PC-9 (cell line): Measurements from ENCODE around the gene ST7. TPM values are rescaled to one million over a fixed set of nuclear protein-coding genes. Genes with fewer than 3 reads are reported as not detected.

Experiments
- BruUV-seq: library from RNA; stranded (reverse); fragments of 400-500 nt; replicated peaks from 2 replicates; lab custom pipeline; 2021; lab: Mats Ljungman, UMichigan
- CTCF ChIA-PET: fragments of 300-600 bp; sonication (Branson Sonifier 250); formaldehyde crosslinking; loops from one replicate; lab custom pipeline; 2022; ENCODE audit warnings: antibody characterized with exemption; lab: Charles Lee
- POLR2A ChIA-PET: fragments of 300-600 bp; sonication (Branson Sonifier 250); formaldehyde crosslinking; loops from one replicate; lab custom pipeline; 2022; ENCODE audit warnings: antibody characterized with exemption; ENCODE audit not compliant: unreplicated experiment; lab: Charles Lee
- DNase-seq, 2 experiments: peaks; one replicate each; pipeline versions ENCODE4 v3.0.0 to v3.0.0-alpha.2; 2015 to 2022; ENCODE audit warnings: mixed read lengths in 1 of 2
- H2AFZ ChIP-seq: fragments of 200-600 bp; sonication (generic); 2 replicates; pipeline ENCODE4 v1.8.1; 2017; ENCODE audit warnings: antibody characterized with exemption
- H3F3A ChIP-seq: fragments of 200-600 bp; sonication (generic); 2 replicates; pipeline ENCODE4 v1.8.1; 2017; ENCODE audit warnings: antibody characterized with exemption, mild to moderate bottlenecking, low read depth; ENCODE audit not compliant: insufficient read depth
- H3K27ac ChIP-seq: fragments of 200-600 bp; sonication (generic); 2 replicates; pipeline ENCODE4 v1.6.1; 2016; ENCODE audit warnings: mixed run types
- H3K27me3 ChIP-seq: fragments of 200-600 bp; sonication (generic); 2 replicates; pipeline ENCODE4 v1.6.1; 2016; ENCODE audit warnings: low read depth, mixed run types; ENCODE audit not compliant: insufficient read depth
- H3K36me3 ChIP-seq: fragments of 200-600 bp; sonication (generic); 2 replicates; pipeline ENCODE4 v1.6.1; 2016; ENCODE audit warnings: low read depth, mixed run types
- H3K4me1 ChIP-seq: fragments of 200-600 bp; sonication (generic); replicated peaks from 2 replicates; pipeline ENCODE4 v1.6.1; 2016; ENCODE audit warnings: mixed run types; ENCODE audit not compliant: insufficient read depth
- H3K4me2 ChIP-seq: fragments of 200-600 bp; sonication (generic); 2 replicates; pipeline ENCODE4 v1.6.1; 2017; ENCODE audit warnings: mixed run types
- H3K4me3 ChIP-seq: fragments of 200-600 bp; sonication (generic); 2 replicates; pipeline ENCODE4 v1.6.1; 2016; ENCODE audit warnings: mixed run types
- H3K79me2 ChIP-seq: fragments of 200-600 bp; sonication (generic); 2 replicates; pipeline ENCODE4 v1.6.1; 2017; ENCODE audit warnings: low read depth, mixed run types
- H3K9me2 ChIP-seq: fragments of 200-600 bp; sonication (generic); 2 replicates; pipeline ENCODE4 v1.8.1; 2017; ENCODE audit warnings: mild to moderate bottlenecking; ENCODE audit not compliant: insufficient read depth
- H3K9me3 ChIP-seq: fragments of 200-600 bp; sonication (generic); 2 replicates; pipeline ENCODE4 v1.8.1; 2016; ENCODE audit warnings: low read depth; ENCODE audit not compliant: insufficient read depth
- H4K20me1 ChIP-seq: fragments of 200-600 bp; sonication (generic); 2 replicates; pipeline ENCODE4 v1.8.1; 2017; ENCODE audit not compliant: insufficient read depth
- CTCF ChIP-seq: fragments of 200-600 bp; sonication (generic); conservative IDR thresholded peaks from 2 replicates; pipeline ENCODE4 v1.6.1; 2017; ENCODE audit warnings: mixed run types, antibody characterized with exemption, mild to moderate bottlenecking, moderate library complexity
- EZH2 ChIP-seq: fragments of 200-600 bp; sonication (generic); IDR thresholded peaks from 2 replicates; pipeline ENCODE4 v1.8.0; 2017; ENCODE audit warnings: antibody characterized with exemption, low read depth
- intact Hi-C: fragments of 100-400 bp; cut with micrococcal nuclease; formaldehyde crosslinking; loops from one replicate; pipeline ENCODE4 v1.10.0; 2022; ENCODE audit not compliant: unreplicated experiment
- total RNA-seq: library from RNA; stranded (reverse); gene quantifications from 2 replicates; pipeline ENCODE4 v1.2.3, GENCODE V29; 2021

The ST7 gene
- total RNA-seq, 1 experiment from 2014 or later = 25.8 TPM

- Histone ChIP-seq H3K27me3 (no peaks in the 10 kb centered on the region), H4K20me1 (no peaks in the 10 kb centered on the region), H3F3A (no peaks in the 10 kb centered on the region), H3K36me3 (no peaks in the 10 kb centered on the region), H3K27ac (no peak overlapping the region), H3K9me2 (no peaks in the 10 kb centered on the region), H3K4me1 (no peaks in the 10 kb centered on the region), H3K4me2 (no peak overlapping the region), H3K79me2 (no peaks in the 10 kb centered on the region), H3K4me3 (no peak overlapping the region), H3K9me3 (peaks cover 8% of the 10 kb centered on the region; the same call in 1 of the 2 replicates), H2AFZ (no peak overlapping the region)
- TF ChIP-seq EZH2 = no peak
- ChIA-PET POLR2A (no interaction called here), CTCF (no interaction called here)
- no peak for DNase-seq
- intact Hi-C loops = no loop called here
- no TSS peak for BruUV-seq
Measured at GRCh38 chr7:117270371-117270770, 317.1 kb downstream of the ST7 start.

- peaks cover 3% of the 10 kb centered on the region; the same call in 1 of the 2 replicates for H3K9me3 ChIP-seq
- intact Hi-C loops = no loop called here
- no peak overlapping the region for H3K4me2 ChIP-seq
- TF ChIP-seq CTCF (no peak), EZH2 (no peak)
- ChIA-PET CTCF (no interaction called here), POLR2A (no interaction called here)
- H3K79me2 ChIP-seq = no peaks in the 10 kb centered on the region
- no peak overlapping the region for H3K4me3 ChIP-seq
- no peaks in the 10 kb centered on the region for H3F3A ChIP-seq
- H4K20me1 ChIP-seq = no peaks in the 10 kb centered on the region
- H3K27ac ChIP-seq = no peak overlapping the region
- DNase-seq = no peak
- no peaks in the 10 kb centered on the region for H3K36me3 ChIP-seq
- no TSS peak for BruUV-seq
- H3K27me3 ChIP-seq = no peaks in the 10 kb centered on the region
- no peaks in the 10 kb centered on the region for H3K9me2 ChIP-seq
- H3K4me1 ChIP-seq = no peaks in the 10 kb centered on the region
- no peak overlapping the region for H2AFZ ChIP-seq
Measured at GRCh38 chr7:117271566-117271965, 318.3 kb downstream of the ST7 start.

- Histone ChIP-seq H2AFZ (no peak overlapping the region), H3K36me3 (no peaks in the 10 kb centered on the region), H3K4me1 (no peaks in the 10 kb centered on the region), H3F3A (no peaks in the 10 kb centered on the region), H3K79me2 (no peaks in the 10 kb centered on the region), H3K27ac (no peak overlapping the region), H3K9me3 (no peaks in the 10 kb centered on the region), H3K27me3 (no peaks in the 10 kb centered on the region), H3K4me2 (no peak overlapping the region), H3K9me2 (no peaks in the 10 kb centered on the region), H3K4me3 (no peak overlapping the region), H4K20me1 (no peaks in the 10 kb centered on the region)
- TF ChIP-seq EZH2 (no peak), CTCF (no peak)
- ChIA-PET POLR2A (no interaction called here), CTCF (no interaction called here)
- intact Hi-C loops = no loop called here
- BruUV-seq = no TSS peak
- no peak for DNase-seq
Measured at GRCh38 chr7:117272017-117272759, 318.9 kb downstream of the ST7 start.
